HG02840 (cell line): Measurements from ENCODE around the gene KRT78.
"Not testable (repeated sequence)": the region's sequence is repeated elsewhere in the genome, so short reads cannot be mapped to it uniquely, and the experiment has no call there.

Experiments
- ATAC-seq: cut with Tn5 transposase; IDR thresholded peaks from one replicate; pipeline ENCODE4 v1.9.1; 2021; ENCODE audit warnings: mild to moderate bottlenecking, moderate library complexity, moderate number of reproducible peaks; ENCODE audit not compliant: unreplicated experiment, low FRiP score

The KRT78 gene, protein sequence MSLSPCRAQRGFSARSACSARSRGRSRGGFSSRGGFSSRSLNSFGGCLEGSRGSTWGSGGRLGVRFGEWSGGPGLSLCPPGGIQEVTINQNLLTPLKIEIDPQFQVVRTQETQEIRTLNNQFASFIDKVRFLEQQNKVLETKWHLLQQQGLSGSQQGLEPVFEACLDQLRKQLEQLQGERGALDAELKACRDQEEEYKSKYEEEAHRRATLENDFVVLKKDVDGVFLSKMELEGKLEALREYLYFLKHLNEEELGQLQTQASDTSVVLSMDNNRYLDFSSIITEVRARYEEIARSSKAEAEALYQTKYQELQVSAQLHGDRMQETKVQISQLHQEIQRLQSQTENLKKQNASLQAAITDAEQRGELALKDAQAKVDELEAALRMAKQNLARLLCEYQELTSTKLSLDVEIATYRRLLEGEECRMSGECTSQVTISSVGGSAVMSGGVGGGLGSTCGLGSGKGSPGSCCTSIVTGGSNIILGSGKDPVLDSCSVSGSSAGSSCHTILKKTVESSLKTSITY

GRCh38 chr12:52848661-52849255 lies at the start of gene KRT78:
KRT78 (minus strand) TSS chr12:52848994; CDS start chr12:52848930, 64 bp downstream.
- ATAC-seq = no peak

- ATAC-seq = no peak
Observed at GRCh38 chr12:52896190-52897100, 47.7 kb upstream of the KRT78 start.

DNA sequence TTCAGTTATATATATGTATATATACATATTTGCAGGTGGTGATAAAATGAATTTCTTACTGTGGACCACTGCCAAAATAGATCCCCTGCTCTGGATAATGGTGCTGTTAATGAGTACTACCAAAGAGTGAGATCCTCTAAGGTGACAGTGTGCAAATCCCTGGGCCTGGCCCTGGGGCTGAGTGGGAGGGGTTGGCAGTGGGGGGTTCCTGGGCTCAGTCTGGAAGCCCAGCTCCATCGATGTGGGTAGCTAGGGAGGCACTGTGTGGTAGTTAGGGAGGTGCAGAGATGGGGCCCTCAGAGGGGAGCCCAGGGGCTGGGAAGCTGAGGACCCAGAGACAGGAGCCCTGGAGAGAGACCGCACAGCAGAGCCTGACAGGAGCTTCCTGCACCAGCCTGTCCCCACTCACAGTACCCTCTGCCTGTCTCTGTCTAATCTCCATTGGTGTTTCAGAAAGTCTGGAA lies 47.0 kb upstream of the KRT78 start:
- no peak for ATAC-seq

- no peak for ATAC-seq
Observed at GRCh38 chr12:52892974-52893373, 44.2 kb upstream of the KRT78 start.

DNA sequence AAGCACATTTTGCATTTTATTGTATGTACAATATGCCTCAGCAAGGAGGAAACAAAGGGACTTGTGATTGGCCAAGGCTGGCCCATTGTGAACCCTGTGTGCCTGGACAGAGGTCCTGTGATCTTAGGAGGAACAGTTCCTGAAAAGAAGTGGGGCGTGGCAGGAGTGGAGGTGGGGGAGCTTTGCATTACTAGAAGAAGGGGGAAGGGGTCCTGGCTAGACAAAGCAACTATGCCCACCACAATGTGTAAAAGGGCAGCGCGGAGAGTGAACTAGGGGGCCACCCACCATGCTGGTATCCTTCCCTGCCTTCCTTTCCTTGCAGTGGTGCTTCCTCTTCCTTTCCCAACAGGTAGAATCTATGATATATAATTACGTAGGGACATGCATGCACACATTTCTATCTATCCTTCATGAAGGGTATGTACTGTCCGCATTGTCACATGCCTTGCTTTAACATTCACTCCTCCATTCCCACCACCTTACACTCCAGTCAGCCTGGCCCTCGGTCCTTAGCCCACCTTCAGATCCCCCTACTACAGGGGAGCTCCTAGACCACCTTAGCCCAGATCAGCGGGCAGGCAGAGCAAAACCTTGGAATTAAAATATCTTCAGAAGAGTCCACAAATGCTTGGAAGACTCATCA lies 43.5 kb upstream of the KRT78 start:
- ATAC-seq = no peak

DNA sequence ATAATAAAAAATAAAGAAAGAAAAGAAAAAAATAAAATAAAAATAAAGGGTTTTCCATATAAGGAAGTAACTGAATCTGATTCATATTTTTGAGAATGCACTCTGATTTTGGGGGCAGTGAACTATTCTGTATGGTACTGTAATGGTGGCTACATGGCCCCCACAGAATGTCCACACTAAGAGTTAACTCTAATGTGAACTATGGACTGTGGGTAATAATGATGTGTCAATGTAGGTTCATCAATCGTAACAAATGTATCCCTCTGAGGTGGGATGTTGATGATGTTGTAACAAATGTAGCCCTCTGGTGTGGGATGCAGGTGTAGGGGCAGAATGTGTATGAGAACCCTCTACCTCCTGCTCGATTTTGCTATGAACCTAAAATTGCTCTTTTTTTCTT lies 42.2 kb upstream of the KRT78 start:
- no peak for ATAC-seq

DNA sequence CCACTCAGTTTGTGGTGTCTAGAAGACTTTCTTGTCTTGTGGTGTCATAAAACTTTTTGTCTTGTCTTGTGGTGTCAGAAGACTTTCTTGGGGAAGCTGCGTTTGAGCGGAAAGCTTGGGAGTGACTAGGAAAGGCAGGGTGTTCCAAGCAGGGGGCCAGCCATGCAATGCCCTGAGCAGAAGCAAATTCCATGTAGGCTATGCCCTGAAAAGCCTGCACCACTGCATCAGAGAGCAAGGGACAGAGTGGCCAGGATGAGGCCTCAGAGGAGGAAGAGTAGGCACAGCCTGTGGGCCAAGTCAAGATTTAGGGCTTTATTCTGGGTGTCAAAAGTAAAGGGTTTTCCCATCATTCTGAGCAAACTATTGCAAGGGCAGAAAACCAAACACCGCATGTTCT lies 41.6 kb upstream of the KRT78 start:
- no peak for ATAC-seq

- no peak for ATAC-seq
Observed at GRCh38 chr12:52884526-52885293, 35.9 kb upstream of the KRT78 start.

- not testable (repeated sequence) for ATAC-seq
Observed at GRCh38 chr12:52880499-52880898, 31.7 kb upstream of the KRT78 start.

DNA sequence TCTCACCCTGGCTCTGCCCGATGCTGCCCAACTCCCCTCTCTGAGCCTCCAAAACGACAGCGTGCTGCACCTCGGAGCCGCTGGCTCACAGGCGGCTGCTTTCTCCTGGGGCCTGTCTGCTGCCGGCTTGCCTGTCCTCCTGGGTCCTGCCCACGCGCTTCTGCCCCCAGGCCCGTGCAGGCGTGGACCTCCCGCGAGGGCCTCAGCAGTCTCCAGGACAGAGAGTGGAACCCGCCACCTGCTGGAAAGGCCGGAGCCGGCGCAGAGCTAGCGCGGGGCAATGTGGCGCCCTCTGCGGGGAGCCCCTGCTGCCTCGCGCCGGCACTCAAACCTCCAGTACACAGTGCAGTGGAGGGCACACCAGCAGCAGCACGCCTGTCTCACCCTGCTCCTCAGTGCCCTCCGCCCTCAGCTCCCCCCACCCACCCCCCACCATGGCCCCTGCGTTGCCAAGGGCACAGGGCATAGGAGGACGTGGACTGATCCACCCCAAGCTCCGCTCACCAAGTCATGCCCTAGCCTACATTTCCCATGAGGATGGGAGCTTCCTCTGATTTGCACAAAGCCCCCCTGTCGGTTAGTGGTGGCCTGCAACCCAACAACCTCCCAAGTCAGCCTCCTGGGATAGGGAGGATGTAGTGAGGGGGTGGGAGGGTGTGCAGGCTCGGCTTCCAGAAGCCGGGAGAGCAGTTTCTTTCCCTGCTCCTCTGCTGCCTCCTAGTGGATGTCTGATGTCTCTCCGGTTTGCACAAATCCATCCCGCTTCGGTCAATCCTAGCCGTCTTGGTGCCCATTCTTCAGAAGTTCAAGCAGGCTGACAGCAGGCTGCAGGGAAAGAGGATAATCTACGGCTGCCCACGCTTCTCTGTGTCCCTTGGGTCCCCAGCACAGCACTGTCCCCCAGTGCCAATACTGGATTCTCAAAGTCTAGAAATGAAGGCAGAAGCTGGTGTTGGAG lies 30.9 kb upstream of the KRT78 start:
- no peak for ATAC-seq

DNA sequence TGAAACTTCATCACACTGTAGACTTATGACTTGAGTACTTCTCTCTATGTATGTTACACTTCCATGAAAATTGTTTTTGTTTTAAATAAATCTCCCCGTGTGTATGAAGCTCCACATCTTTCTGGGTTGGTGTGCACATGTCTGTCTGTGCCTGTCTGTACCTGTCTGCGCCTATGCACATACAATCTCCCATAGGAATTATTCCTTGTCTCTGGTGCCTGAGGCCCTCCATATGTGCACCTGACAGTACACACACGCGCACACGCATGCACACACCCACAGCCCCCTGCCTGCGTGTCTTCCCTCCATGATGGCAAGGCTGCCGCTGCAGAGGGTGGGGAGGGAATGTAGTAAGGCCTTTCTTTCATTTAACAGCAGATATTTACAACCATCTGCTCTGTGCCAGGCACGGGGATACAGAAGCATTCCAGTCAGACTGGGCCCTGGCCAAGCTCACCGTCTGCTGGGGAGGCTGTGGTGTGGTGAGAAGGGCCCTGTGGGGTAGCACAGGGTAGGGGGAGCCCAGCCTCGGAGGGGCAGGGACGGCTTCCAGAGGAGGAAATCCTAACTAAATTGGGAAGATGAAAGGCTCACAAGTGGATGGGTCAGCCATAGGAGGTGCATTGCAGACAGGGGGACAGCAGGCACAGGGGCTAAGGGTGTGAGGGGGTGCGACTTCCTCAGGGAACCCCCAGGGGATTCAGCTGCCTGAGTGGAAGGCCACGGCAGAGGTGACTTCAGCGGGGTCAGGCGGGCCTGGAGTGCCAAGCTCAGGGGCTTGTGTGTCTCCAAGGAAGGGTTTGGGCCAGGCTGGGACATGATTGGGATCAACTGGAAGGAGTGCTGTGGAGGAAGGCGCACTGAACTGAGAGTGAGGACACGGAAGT lies 30.0 kb upstream of the KRT78 start:
- ATAC-seq = no peak

DNA sequence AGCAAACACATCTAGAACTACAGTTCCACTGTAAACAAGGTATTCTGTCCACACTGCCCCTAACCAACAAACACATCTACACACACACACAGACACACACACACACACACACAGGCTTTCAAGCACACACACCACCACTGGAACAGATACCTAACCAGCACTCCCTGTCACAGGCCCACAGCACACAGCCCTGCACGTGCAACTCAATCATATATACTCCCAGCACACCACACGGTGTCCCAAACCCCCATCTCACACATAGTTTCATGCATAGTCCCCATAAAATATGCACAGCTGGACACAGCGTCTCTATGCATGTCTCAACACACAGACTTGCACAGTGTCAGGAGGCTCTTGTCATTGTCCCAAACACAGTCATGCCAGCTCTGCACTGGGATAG lies 28.4 kb upstream of the KRT78 start:
- no peak for ATAC-seq

DNA sequence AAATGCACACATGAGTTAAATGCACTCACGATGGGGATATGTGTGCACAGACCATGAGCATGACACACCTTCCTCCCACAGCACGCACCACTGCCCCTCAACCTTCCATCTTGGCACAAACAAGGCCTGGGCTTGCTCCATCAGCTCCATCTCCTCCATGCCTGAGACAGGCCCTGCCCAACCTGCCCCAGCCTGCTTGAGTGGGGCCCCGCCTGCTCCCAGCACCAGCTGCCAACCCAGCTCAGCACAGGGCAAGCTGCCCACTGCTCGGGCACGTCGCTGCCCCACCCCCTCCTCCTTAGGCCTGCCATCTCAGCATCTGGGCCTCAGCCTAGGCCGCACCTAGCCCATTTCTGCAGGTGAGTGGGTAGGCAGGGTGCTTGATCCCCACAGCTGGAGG lies 27.6 kb upstream of the KRT78 start:
- no peak for ATAC-seq

DNA sequence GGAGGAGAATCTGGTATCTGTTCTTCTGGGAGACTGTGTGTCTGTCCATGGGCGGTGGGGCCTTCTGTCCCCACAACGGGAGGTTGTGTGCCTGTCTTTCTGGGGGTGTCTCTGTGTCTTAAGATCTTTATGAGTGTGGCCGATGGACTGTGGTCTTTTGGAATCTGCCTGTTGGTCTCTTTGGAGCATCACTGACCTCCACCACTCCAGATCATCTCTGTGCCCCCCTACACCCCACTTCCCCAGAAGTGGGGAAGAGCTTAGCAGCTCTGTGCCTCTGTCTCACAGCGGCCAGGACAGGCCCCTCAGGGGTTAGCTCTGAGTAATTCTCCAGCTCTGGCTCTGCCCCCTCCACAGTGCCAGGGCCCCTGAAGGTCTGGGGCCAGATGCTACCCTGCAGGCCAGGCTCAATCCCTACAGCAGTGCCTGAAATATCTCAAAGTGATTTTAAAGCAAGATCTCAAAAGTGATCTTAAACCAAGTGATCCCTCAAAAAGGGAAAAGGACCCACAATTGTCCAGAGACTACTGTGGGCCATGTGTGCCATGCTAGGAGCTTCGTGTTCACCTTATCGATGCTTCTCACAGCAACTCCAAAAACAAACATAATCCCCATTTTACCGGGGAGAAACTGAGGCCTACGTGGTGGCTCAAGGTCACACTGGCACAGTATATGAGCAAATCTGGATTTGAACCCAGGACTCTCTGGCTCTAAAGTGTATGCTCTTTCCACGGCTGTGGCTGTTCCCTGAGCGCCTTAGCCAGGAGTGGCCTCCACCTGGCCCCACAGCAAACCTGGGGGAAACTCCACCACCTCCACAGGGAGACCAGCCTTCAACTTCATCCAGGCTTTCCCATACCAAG lies 26.0 kb upstream of the KRT78 start:
- ATAC-seq = no peak

DNA sequence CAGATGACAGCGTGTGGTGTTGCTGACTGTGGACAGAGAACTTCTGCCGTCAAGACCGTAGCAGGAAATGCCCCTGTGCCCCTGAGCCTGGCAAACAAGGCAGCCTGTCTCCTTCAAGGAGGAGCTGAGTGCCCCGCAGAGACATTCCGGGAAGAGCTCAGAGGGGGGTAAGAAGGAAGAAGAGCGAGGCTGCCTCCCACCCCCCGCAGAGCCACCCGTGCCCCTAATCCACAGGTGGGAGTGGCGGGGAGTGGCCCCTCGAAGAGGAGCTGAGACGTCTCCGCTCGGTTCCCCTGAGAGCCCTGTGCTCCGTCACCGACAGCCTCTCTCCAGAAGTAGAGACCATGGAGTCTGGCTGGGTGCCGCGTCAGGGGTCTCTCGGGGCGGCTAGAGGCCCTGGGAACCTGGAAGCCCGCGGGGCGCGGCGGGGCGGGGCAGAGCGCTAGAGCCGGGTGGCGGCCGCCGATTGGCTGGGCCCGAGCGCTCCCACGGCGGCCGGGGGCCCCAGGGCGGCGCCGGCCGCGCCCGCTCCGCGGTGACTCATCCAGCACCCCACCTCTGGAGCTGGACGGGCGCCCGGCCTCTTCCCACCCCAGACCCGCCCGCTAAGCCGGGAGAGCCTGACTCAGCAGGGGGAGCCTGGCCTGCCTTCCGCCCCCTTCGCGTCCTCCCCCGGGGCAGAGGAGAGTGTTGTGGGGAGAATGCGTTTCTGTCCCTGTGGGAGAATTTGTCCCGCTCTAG lies 25.2 kb upstream of the KRT78 start:
- no peak for ATAC-seq

GRCh38 chr12:52873513-52873831 lies 24.7 kb upstream of the KRT78 start:
- ATAC-seq = no peak
